Glomerular visceral epithelial cell (primary cell): ENCODE measurements around the gene WDR5.

Experiments used
- DNase-seq: peaks from one replicate; pipeline ENCODE4 v3.0.0-alpha.2; 2016; ENCODE audit errors: extremely low spot score

The WDR5 gene

GRCh38 chr9:134188386-134189144, 52.7 kb downstream of the WDR5 start:
- DNase-seq: no peak

GRCh38 chr9:134189145-134189469, 53.2 kb downstream of the WDR5 start:
- no peak for DNase-seq

- no peak for DNase-seq
Measured at GRCh38 chr9:134189470-134190231, 53.8 kb downstream of the WDR5 start.

- DNase-seq: no peak
Measured at GRCh38 chr9:134190232-134191121, 54.6 kb downstream of the WDR5 start.

GRCh38 chr9:134191455-134192209, 55.8 kb downstream of the WDR5 start:
- no peak for DNase-seq

GRCh38 chr9:134192311-134192950, 56.5 kb downstream of the WDR5 start:
- DNase-seq: no peak

- DNase-seq: no peak
Measured at GRCh38 chr9:134192951-134193731, 57.3 kb downstream of the WDR5 start.

- DNase-seq: no peak
Measured at GRCh38 chr9:134193912-134194535, 58.1 kb downstream of the WDR5 start.

- DNase-seq: no peak
Measured at GRCh38 chr9:134195558-134195957, 59.7 kb downstream of the WDR5 start.

GRCh38 chr9:134196911-134197310, 61.0 kb downstream of the WDR5 start:
- DNase-seq: no peak

- DNase-seq: no peak
Measured at GRCh38 chr9:134198791-134199190, 62.9 kb downstream of the WDR5 start.

GRCh38 chr9:134200730-134201129, 64.8 kb downstream of the WDR5 start:
- DNase-seq: no peak

- no peak for DNase-seq
Measured at GRCh38 chr9:134203224-134203623, 67.3 kb downstream of the WDR5 start.

- DNase-seq: no peak
Measured at GRCh38 chr9:134204041-134204440, 68.2 kb downstream of the WDR5 start.

- no peak for DNase-seq
Measured at GRCh38 chr9:134204991-134205578, 69.2 kb downstream of the WDR5 start.

GRCh38 chr9:134205672-134206310, 69.9 kb downstream of the WDR5 start:
- no peak for DNase-seq

GRCh38 chr9:134206311-134207300, 70.7 kb downstream of the WDR5 start:
- DNase-seq: no peak
